MCF 10A (cell line): ENCODE results near the gene PARN. TPM values are rescaled to one million over a fixed set of nuclear protein-coding genes. Genes with fewer than 3 reads are reported as not detected.

ENCODE experiments used
- Bru-seq: library from RNA; stranded (reverse); fragments of 400-500 nt; gene quantifications from one replicate; lab custom pipeline; 2021; lab: Mats Ljungman, UMichigan
- BruChase-seq, 2 experiments: library from RNA; stranded (reverse); fragments of 400-500 nt; gene quantifications; one replicate each; lab custom pipeline; 2021; lab: Mats Ljungman, UMichigan
- BruUV-seq: library from RNA; stranded (reverse); fragments of 400-500 nt; replicated peaks from 2 replicates; lab custom pipeline; 2021; lab: Mats Ljungman, UMichigan
- CTCF ChIA-PET: fragments of 300-600 bp; sonication (Branson Sonifier 250); formaldehyde crosslinking; extraction: SDS; loops from one replicate; lab custom pipeline; 2021; ENCODE audit warnings: antibody characterized with exemption, inconsistent platforms; lab: Yijun Ruan, JAX
- POLR2A ChIA-PET: fragments of 300-600, 350-650 bp; sonication (Branson Sonifier 250); formaldehyde crosslinking; extraction: SDS; loops from one replicate; lab custom pipeline; 2020; ENCODE audit warnings: antibody characterized with exemption, inconsistent platforms; lab: Yijun Ruan, JAX
- DNase-seq: peaks from one replicate; pipeline ENCODE4 v3.0.0-alpha.2; 2018; ENCODE audit not compliant: unreplicated experiment
- H3K27ac Mint-ChIP-seq: one replicate; pipeline ENCODE4 v1.8.0; 2022; ENCODE audit warnings: mild to moderate bottlenecking, low read depth, mixed read lengths; ENCODE audit not compliant: unreplicated experiment
- H3K27me3 Mint-ChIP-seq: one replicate; pipeline ENCODE4 v1.8.0; 2022; ENCODE audit warnings: mixed read lengths; ENCODE audit not compliant: insufficient read depth, unreplicated experiment
- H3K36me3 Mint-ChIP-seq: one replicate; pipeline ENCODE4 v1.8.0; 2022; ENCODE audit warnings: mild to moderate bottlenecking, moderate library complexity, mixed read lengths; ENCODE audit not compliant: insufficient read depth, unreplicated experiment
- H3K4me1 Mint-ChIP-seq: one replicate; pipeline ENCODE4 v1.8.0; 2022; ENCODE audit warnings: mixed read lengths; ENCODE audit not compliant: insufficient read depth, unreplicated experiment
- H3K4me3 Mint-ChIP-seq: one replicate; pipeline ENCODE4 v1.8.0; 2022; ENCODE audit warnings: mild to moderate bottlenecking, moderate library complexity, mixed read lengths; ENCODE audit not compliant: unreplicated experiment
- H3K9me3 Mint-ChIP-seq: one replicate; pipeline ENCODE4 v1.8.0; 2022; ENCODE audit warnings: mixed read lengths; ENCODE audit not compliant: unreplicated experiment
- intact Hi-C: fragments of 100-400 bp; cut with micrococcal nuclease; formaldehyde crosslinking; loops from 2 replicates; pipeline ENCODE4 v1.14.1; 2022
- long read RNA-seq: library from polyadenylated mRNA; stranded (forward); transcript quantifications from one replicate; pipeline ENCODE4 v2.0.0, GENCODE V29; 2022
- total RNA-seq: library from RNA; stranded (reverse); gene quantifications from 2 replicates; pipeline ENCODE4 v1.2.3, GENCODE V29; 2022
- TF ChIP-seq, protein P1 (sequence below): fragments of 200-600 bp; IDR thresholded peaks from one replicate; pipeline ENCODE4 v1.8.0; 2022; ENCODE audit warnings: antibody characterized with exemption, mild to moderate bottlenecking; ENCODE audit not compliant: unreplicated experiment

Gene PARN, protein sequence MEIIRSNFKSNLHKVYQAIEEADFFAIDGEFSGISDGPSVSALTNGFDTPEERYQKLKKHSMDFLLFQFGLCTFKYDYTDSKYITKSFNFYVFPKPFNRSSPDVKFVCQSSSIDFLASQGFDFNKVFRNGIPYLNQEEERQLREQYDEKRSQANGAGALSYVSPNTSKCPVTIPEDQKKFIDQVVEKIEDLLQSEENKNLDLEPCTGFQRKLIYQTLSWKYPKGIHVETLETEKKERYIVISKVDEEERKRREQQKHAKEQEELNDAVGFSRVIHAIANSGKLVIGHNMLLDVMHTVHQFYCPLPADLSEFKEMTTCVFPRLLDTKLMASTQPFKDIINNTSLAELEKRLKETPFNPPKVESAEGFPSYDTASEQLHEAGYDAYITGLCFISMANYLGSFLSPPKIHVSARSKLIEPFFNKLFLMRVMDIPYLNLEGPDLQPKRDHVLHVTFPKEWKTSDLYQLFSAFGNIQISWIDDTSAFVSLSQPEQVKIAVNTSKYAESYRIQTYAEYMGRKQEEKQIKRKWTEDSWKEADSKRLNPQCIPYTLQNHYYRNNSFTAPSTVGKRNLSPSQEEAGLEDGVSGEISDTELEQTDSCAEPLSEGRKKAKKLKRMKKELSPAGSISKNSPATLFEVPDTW
- 33.4 and 35.0 TPM in 2 replicates for total RNA-seq
- percentile 76 among the genes with signal in this experiment for Bru-seq, nascent RNA
- BruChase-seq, experiment 1, labeled RNA remaining after a 6-hour chase, result percentile 69 among the genes with signal in this experiment
- BruChase-seq, experiment 2, labeled RNA remaining after a 2-hour chase, result percentile 66 among the genes with signal in this experiment
- long read RNA-seq, transcript PARN-203 (24 exons, 3,078 nt), result major isoform, 51 of 84 reads
- long read RNA-seq, partial matches to known transcripts, result 3 of 84 reads
- long read RNA-seq, other reads (novel, unspliced or antisense), result 26 of 84 reads

DNA sequence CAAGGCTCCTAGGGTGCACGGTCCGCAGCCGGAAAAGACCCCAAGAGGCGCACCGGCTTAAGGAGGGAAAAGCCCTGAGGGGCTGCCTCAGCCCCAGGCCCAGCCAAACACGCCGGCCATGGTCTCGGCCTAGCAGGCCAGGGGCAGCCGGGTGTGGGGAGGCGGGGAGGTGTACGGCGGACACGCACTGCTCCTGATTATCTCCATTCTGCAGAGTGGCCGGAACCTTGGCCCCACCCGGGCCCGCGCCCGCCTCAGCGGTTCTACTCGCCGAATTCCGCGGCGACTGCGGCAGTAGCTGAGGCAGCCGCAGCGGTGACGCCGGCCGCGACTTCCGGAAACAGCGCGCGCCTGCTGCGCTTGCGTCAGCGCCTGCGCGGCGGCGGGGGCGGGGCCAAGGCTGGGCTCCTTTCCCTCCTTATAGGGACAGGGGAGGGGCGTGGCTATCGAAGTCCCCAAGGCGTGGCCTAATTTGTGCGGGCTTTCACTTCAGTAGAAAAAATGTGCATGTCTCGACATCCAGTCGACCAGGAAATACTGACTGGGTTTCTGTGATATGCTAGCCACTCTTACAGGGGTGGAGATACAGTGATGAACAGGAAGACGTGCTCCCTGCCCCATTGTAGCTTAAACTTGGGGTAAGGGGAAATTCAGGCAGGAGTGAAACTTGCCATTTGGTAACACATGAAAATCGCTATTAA is at the start of gene PARN:
Gene PARN, minus strand, starts transcription at position 342 of the 701 bp plus-strand sequence. Its CDS starts 135 bp downstream, at position 207.
- TF ChIP-seq, protein P1, sequence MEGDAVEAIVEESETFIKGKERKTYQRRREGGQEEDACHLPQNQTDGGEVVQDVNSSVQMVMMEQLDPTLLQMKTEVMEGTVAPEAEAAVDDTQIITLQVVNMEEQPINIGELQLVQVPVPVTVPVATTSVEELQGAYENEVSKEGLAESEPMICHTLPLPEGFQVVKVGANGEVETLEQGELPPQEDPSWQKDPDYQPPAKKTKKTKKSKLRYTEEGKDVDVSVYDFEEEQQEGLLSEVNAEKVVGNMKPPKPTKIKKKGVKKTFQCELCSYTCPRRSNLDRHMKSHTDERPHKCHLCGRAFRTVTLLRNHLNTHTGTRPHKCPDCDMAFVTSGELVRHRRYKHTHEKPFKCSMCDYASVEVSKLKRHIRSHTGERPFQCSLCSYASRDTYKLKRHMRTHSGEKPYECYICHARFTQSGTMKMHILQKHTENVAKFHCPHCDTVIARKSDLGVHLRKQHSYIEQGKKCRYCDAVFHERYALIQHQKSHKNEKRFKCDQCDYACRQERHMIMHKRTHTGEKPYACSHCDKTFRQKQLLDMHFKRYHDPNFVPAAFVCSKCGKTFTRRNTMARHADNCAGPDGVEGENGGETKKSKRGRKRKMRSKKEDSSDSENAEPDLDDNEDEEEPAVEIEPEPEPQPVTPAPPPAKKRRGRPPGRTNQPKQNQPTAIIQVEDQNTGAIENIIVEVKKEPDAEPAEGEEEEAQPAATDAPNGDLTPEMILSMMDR, result no peak
- Mint-ChIP-seq H3K4me3 (peak within 1 kb of the TSS; percentile 90), H3K27me3 (no peaks in the 10 kb centered on the region), H3K9me3 (peaks cover 7% of the 10 kb centered on the region), H3K27ac (peak within 1 kb of the TSS; percentile 77), H3K36me3 (peaks cover 42% of the 10 kb centered on the region), H3K4me1 (peaks cover 16% of the 10 kb centered on the region)
- BruUV-seq, result no TSS peak
- peak; percentile 95 for DNase-seq
- POLR2A ChIA-PET, result interaction anchor here (0.6 to 2.2 kb wide), 9 partner anchors 10 to 143 kb away, joined by 3 to 8 read pairs (median 4); no protein-coding TSS in a partner anchor
- intact Hi-C loops, result no loop called here
- CTCF ChIA-PET, result interaction anchor here (0.5 to 0.6 kb wide), 2 partner anchors 330 to 851 kb away, joined by 3 to 4 read pairs; no protein-coding TSS in a partner anchor

GRCh38 chr16:14678748-14679497 is 48.9 kb upstream of the PARN start:
- no TSS peak for BruUV-seq
- no peaks in the 10 kb centered on the region for H3K4me1 Mint-ChIP-seq
- H3K27me3 Mint-ChIP-seq, result no peaks in the 10 kb centered on the region
- no peak overlapping the region for H3K4me3 Mint-ChIP-seq
- no peak overlapping the region for H3K27ac Mint-ChIP-seq
- no peak for DNase-seq
- TF ChIP-seq, protein P1, result no peak
- ChIA-PET POLR2A (no interaction called here), CTCF (interaction anchor here (0.6 kb wide), 1 partner anchor 376 kb away, joined by 5 read pairs; no protein-coding TSS in a partner anchor)
- intact Hi-C loops, result no loop called here
- H3K36me3 Mint-ChIP-seq, result no peaks in the 10 kb centered on the region
- H3K9me3 Mint-ChIP-seq, result no peaks in the 10 kb centered on the region

DNA sequence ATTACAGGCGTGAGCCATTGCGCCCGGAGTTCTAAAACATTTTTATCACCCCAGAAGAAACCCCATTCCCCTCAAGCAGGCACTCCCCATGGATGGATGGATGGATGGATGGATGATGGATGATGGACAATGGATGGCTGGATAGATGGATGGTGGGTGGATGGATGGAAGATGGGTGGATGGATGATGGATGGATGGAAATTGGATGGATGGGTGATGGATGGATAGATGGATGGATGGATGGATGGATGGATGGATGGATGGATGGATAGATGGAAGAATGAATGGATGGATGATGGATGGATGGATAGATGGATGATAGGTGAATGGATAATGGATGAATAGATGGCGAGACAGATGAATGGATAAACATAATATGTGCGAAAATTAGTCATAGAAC is 47.6 kb upstream of the PARN start:
- no peaks in the 10 kb centered on the region for H3K36me3 Mint-ChIP-seq
- POLR2A ChIA-PET, result no interaction called here
- TF ChIP-seq, protein P1, result no peak
- H3K9me3 Mint-ChIP-seq, result no peaks in the 10 kb centered on the region
- H3K4me3 Mint-ChIP-seq, result no peak overlapping the region
- CTCF ChIA-PET, result no interaction called here
- no peaks in the 10 kb centered on the region for H3K27me3 Mint-ChIP-seq
- H3K4me1 Mint-ChIP-seq, result no peaks in the 10 kb centered on the region
- intact Hi-C loops, result no loop called here
- no TSS peak for BruUV-seq
- DNase-seq, result no peak
- H3K27ac Mint-ChIP-seq, result no peak overlapping the region
